ENCODE data around the gene TMEFF1. TPM values are rescaled to one million over a fixed set of nuclear protein-coding genes. Genes with fewer than 3 reads are reported as not detected.

TMEFF1 gene
- total RNA-seq, 4 donors from 2014 or later = 0.50 to 1.7 (median 0.73) TPM

DNA sequence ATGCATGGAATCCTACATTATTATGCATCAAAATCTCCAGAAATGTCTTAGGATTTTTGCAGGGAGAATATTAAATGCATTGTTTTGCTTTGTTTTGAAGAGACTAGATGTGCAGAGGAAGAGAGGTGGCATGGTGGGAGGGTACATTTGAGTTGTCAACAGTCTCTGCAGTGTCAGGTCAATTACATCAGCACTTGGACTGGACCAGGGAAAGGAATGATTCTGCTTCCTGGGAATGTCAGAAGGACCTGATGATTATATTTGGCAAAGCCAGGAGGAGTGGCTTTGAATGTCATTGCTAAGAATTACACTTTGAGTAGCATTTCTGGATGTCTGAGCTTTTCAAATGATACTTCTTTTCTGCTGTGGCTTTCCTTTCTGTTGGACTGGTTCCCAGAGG is 17.5 kb upstream of the TMEFF1 start:
- intact Hi-C loops (cut with DNase I) = no loop called here
- H3K27ac ChIP-seq (replicated peaks in 1 of 4) = no peak overlapping the region
- TF ChIP-seq, protein P1, sequence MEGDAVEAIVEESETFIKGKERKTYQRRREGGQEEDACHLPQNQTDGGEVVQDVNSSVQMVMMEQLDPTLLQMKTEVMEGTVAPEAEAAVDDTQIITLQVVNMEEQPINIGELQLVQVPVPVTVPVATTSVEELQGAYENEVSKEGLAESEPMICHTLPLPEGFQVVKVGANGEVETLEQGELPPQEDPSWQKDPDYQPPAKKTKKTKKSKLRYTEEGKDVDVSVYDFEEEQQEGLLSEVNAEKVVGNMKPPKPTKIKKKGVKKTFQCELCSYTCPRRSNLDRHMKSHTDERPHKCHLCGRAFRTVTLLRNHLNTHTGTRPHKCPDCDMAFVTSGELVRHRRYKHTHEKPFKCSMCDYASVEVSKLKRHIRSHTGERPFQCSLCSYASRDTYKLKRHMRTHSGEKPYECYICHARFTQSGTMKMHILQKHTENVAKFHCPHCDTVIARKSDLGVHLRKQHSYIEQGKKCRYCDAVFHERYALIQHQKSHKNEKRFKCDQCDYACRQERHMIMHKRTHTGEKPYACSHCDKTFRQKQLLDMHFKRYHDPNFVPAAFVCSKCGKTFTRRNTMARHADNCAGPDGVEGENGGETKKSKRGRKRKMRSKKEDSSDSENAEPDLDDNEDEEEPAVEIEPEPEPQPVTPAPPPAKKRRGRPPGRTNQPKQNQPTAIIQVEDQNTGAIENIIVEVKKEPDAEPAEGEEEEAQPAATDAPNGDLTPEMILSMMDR (IDR thresholded peaks at IDR 0.05) = no peak
- TF ChIP-seq POLR2A (IDR thresholded peaks at IDR 0.05; ENCODE audit: low read depth) (no peak), EP300 (IDR thresholded peaks at IDR 0.05) (no peak), POLR2AphosphoS5 (IDR thresholded peaks at IDR 0.05) (no peak)
- H3K27me3 ChIP-seq = no peaks in the 10 kb centered on the region
- peaks cover 11 to 42% (median 26%) of the 10 kb centered on the region in 4 donors for H3K36me3 ChIP-seq
- DNase-seq (ENCODE audit: extremely low spot score) = no peak
- H3K4me1 ChIP-seq = peaks cover 0 to 5% (median 0%) of the 10 kb centered on the region in 4 donors
- H3K9me3 ChIP-seq = no peaks in the 10 kb centered on the region
- H3K4me3 ChIP-seq = no peak overlapping the region

DNA sequence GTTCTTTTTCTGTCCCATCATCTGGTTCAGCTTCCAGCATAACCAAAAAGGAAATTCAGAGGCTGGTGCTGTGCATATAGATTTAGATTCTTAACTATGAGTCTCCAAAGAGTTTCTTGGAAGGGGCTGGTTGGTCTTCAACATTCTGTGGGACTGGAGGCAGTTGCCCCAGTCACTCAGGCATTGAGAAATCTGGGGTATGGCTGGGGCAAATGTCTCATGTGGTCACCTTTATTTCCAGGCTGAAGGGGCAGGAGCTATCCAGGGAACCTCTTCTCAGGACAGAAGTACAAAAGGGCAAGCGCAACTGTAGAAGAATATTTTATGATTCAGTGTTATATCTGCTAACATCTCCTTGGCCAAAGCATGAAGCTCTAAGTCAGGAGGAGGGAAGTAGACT is 15.4 kb upstream of the TMEFF1 start:
- WGBS = 86% methylated on average over 1 of the region's 1 CpG
- no peak for DNase-seq (ENCODE audit: extremely low spot score)
- TF ChIP-seq, protein P1 (IDR thresholded peaks at IDR 0.05) = no peak
- TF ChIP-seq POLR2AphosphoS5 (IDR thresholded peaks at IDR 0.05) = no peak
- no peak for TF ChIP-seq POLR2A (IDR thresholded peaks at IDR 0.05; ENCODE audit: low read depth)
- TF ChIP-seq EP300 (IDR thresholded peaks at IDR 0.05) = no peak
- Histone ChIP-seq H3K27ac (replicated peaks in 1 of 4) (no peak overlapping the region), H3K36me3 (peaks cover 2 to 22% (median 12%) of the 10 kb centered on the region in 4 donors), H3K4me3 (no peak overlapping the region), H3K4me1 (peaks cover 0 to 5% (median 0%) of the 10 kb centered on the region in 4 donors), H3K9me3 (no peaks in the 10 kb centered on the region), H3K27me3 (no peaks in the 10 kb centered on the region)
- intact Hi-C loops (cut with DNase I) = no loop called here

DNA sequence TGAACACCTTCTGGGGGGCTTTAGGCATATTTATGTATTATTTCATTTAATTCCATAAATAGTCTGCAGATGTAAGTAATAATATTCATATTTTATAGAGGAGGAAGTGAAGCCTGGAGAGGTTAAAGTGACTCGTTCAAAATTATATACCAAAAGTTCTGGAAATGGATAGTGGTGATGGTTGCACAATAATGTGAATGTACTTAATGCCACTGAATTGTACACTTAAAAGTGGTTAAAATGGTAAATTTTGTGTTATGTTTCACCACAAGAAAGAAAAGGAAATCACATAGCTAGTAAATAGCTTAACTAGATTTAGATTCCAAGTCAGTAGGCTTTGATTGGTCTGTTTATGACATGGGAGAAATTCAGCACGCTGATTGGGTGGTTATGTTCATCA is 13.0 kb upstream of the TMEFF1 start:
- Histone ChIP-seq H3K9me3 (no peaks in the 10 kb centered on the region), H3K4me1 (peaks cover 0 to 5% (median 0%) of the 10 kb centered on the region in 4 donors), H3K27me3 (no peaks in the 10 kb centered on the region), H3K27ac (replicated peaks in 1 of 4) (no peak overlapping the region), H3K36me3 (no peaks in the 10 kb centered on the region), H3K4me3 (no peak overlapping the region)
- TF ChIP-seq EP300 (IDR thresholded peaks at IDR 0.05) (no peak), POLR2AphosphoS5 (IDR thresholded peaks at IDR 0.05) (no peak), POLR2A (IDR thresholded peaks at IDR 0.05; ENCODE audit: low read depth) (no peak)
- TF ChIP-seq, protein P1 (IDR thresholded peaks at IDR 0.05) = no peak
- intact Hi-C loops (cut with DNase I) = no loop called here
- DNase-seq (ENCODE audit: extremely low spot score) = no peak
- 74% methylated on average over 2 of the region's 2 CpGs for WGBS

DNA sequence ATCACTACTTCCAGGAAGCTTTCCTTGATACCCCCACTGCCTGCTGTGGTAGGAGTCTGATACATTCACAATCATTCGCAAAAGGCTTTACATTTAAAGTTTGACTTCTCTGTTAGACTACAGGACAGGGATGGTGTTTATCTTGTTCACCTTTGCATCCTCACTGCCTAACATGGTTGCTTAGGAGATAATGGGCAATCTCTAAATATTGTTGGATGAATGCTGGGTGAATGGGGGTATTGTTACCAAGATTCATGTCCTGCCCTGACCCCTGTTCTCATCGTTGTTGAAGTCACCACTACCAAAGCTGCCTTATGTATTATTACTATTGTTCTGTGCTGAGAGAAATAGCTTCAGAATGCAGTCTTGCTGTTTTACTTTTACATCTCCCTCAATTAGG is 7.7 kb upstream of the TMEFF1 start:
- no peaks in the 10 kb centered on the region for H3K27me3 ChIP-seq
- no peak for TF ChIP-seq POLR2AphosphoS5 (IDR thresholded peaks at IDR 0.05)
- TF ChIP-seq POLR2A (IDR thresholded peaks at IDR 0.05; ENCODE audit: low read depth) = no peak
- TF ChIP-seq EP300 (IDR thresholded peaks at IDR 0.05) = no peak
- TF ChIP-seq, protein P1 (IDR thresholded peaks at IDR 0.05) = no peak
- H3K4me3 ChIP-seq = no peak overlapping the region
- no peaks in the 10 kb centered on the region for H3K9me3 ChIP-seq
- no peak overlapping the region for H3K27ac ChIP-seq (replicated peaks in 1 of 4)
- no peaks in the 10 kb centered on the region for H3K36me3 ChIP-seq
- H3K4me1 ChIP-seq = peaks cover 7 to 10% (median 8%) of the 10 kb centered on the region in 4 donors
- intact Hi-C loops (cut with DNase I) = no loop called here
- no peak for DNase-seq (ENCODE audit: extremely low spot score)
- whole genome bisulfite sequencing = 88% methylated on average over 2 of the region's 2 CpGs

DNA sequence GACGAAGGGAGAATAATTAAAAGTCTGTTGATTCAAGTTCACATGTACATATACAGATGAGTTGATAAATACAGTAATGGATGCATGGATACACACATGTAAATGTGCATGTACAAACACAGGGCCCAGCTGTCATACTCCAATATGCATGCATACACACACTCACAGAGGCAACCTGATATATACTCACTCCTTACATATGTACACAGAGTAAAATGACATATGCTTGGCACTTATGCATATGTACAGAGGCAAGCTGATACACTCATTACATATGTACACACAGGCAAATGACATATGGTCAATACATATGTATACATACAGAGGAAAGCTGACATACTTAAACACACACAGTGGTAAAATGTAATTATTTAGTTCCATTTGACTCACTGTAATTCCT is 7.2 kb upstream of the TMEFF1 start:
- Histone ChIP-seq H3K27ac (replicated peaks in 1 of 4) (no peak overlapping the region), H3K36me3 (no peaks in the 10 kb centered on the region), H3K9me3 (no peaks in the 10 kb centered on the region), H3K27me3 (no peaks in the 10 kb centered on the region), H3K4me1 (peaks cover 7 to 10% (median 8%) of the 10 kb centered on the region in 4 donors), H3K4me3 (no peak overlapping the region)
- 95% methylated on average over 1 of the region's 1 CpG for WGBS
- no peak for DNase-seq (ENCODE audit: extremely low spot score)
- intact Hi-C loops (cut with DNase I) = no loop called here
- TF ChIP-seq, protein P1 (IDR thresholded peaks at IDR 0.05) = no peak
- TF ChIP-seq POLR2A (IDR thresholded peaks at IDR 0.05; ENCODE audit: low read depth) (no peak), POLR2AphosphoS5 (IDR thresholded peaks at IDR 0.05) (no peak), EP300 (IDR thresholded peaks at IDR 0.05) (no peak)
